Esophagus muscularis mucosa (tissue), 4 donors: ENCODE data around the gene APOBEC3C. TPM values are rescaled to one million over a fixed set of nuclear protein-coding genes. Genes with fewer than 3 reads are reported as not detected.
"Not testable (repeated sequence)": the region's sequence is repeated elsewhere in the genome, so short reads cannot be mapped to it uniquely, and the experiment has no call there.

Experiments used
- DNase-seq: peaks from one replicate; pipeline ENCODE4 v3.0.0-alpha.2; 2017; ENCODE audit errors: extremely low spot score
- H3K27ac ChIP-seq, 4 donors: fragments of 200-600 bp; sonication (generic); replicated peaks in 1 of 4; 1 replicate in 3 of 4; 2 replicates in 1 of 4; pipeline ENCODE4 v1.5.1; 2016 to 2019; ENCODE audit warnings: mild to moderate bottlenecking in 1 of 4
- H3K27me3 ChIP-seq, 4 donors: fragments of 200-600 bp; sonication (generic); one replicate each; pipeline versions ENCODE4 v1.5.1 to v1.6.0; 2016 to 2019
- H3K36me3 ChIP-seq, 4 donors: fragments of 200-600 bp; sonication (generic); one replicate each; pipeline ENCODE4 v1.5.1; 2016 to 2019
- H3K4me1 ChIP-seq, 4 donors: fragments of 200-600 bp; sonication (generic); one replicate each; pipeline ENCODE4 v1.5.1; 2016 to 2019
- H3K4me3 ChIP-seq, 4 donors: fragments of 200-600 bp; sonication (generic); 1 replicate in 2 of 4; 2 replicates in 2 of 4; pipeline ENCODE4 v1.5.1; 2016 to 2019; ENCODE audit warnings: mild to moderate bottlenecking in 4 of 4, moderate library complexity in 1 of 4
- H3K9me3 ChIP-seq, 4 donors: fragments of 200-600 bp; sonication (generic); 1 replicate in 3 of 4; 2 replicates in 1 of 4; pipeline ENCODE4 v1.5.1; 2016 to 2019
- CTCF ChIP-seq, 3 experiments: fragments of 200-600 bp in 2 of 3; fragments of 450-650 bp in 1 of 3; sonication (generic) in 2 of 3; IDR thresholded peaks; one replicate each; pipeline ENCODE4 v1.5.1; 2017 to 2019; ENCODE audit warnings: antibody characterized with exemption in 3 of 3, mild to moderate bottlenecking in 2 of 3, moderate library complexity in 1 of 3
- EP300 ChIP-seq: sonication (generic); formaldehyde crosslinking; IDR thresholded peaks from one replicate; pipeline ENCODE4 v1.6.1; 2017; ENCODE audit warnings: antibody characterized with exemption
- POLR2A ChIP-seq: fragments of 450-650 bp; IDR thresholded peaks from one replicate; pipeline ENCODE4 v1.6.1; 2017; ENCODE audit warnings: antibody characterized with exemption, moderate library complexity, mild to moderate bottlenecking, low read depth
- POLR2AphosphoS5 ChIP-seq, 2 donors: sonication (generic); formaldehyde crosslinking; IDR thresholded peaks; one replicate each; pipeline ENCODE4 v1.6.1; 2017; ENCODE audit warnings: antibody characterized with exemption in 2 of 2
- WGBS: methylation state at CpG from one replicate; pipeline ENCODE4 v1.1.5; 2018; 5-methylcytosine and 5-hydroxymethylcytosine counted together
- intact Hi-C: fragments of 100-400 bp; cut with DNase I; formaldehyde crosslinking; loops from one replicate; pipeline ENCODE4 v1.15.1; 2023
- total RNA-seq, 4 donors: library from RNA; depleted of rRNA; stranded (reverse); fragments of >200 nt; gene quantifications; one replicate each; pipeline versions ENCODE4 v1.1.0 to v1.2.1, GENCODE V29; 2016

Gene APOBEC3C
- total RNA-seq, 4 donors from 2014 or later: 7.1 to 11.3 (median 8.8) TPM

GRCh38 chr22:39007177-39007576, 6.9 kb upstream of the APOBEC3C start:
- no peaks in the 10 kb centered on the region for H3K27me3 ChIP-seq
- H3K4me3 ChIP-seq: no peak overlapping the region
- TF ChIP-seq POLR2A (no peak), CTCF (IDR thresholded peaks at IDR 0.05) (no peak), POLR2AphosphoS5 (IDR thresholded peaks at IDR 0.05) (no peak), EP300 (no peak)
- H3K4me1 ChIP-seq: peaks cover 0 to 9% (median 8%) of the 10 kb centered on the region in 4 donors
- no peaks in the 10 kb centered on the region for H3K9me3 ChIP-seq
- no peak overlapping the region for H3K27ac ChIP-seq
- intact Hi-C loops: no loop called here
- no peak for DNase-seq
- 94% methylated on average over 5 of the region's 5 CpGs for WGBS
- H3K36me3 ChIP-seq: no peaks in the 10 kb centered on the region

DNA sequence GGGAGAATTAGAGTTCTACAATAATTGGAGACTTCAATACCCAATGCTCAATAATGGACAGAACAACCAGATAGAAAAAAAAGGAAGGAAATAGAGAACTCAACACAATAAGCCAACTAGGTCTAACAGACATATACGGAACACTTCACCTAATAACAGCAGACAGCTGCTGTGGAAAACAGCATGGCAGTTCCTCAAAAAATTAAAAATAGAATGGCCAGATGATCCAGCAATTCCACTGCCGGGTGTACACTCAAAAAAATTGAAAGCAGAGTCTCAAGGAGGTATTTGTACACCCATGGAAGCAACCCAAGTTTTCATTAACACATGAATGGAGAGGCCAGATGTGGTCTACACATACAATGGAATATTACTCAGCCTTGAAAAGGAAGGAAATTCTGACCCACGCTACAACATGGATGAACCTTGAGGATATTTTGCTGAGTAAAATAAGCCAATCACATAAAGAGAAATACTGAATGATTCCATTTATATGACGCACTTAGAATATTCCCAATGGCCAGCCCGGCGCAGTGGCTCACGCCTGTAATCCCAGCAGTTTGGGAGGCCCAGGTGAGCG, 5.7 kb upstream of the APOBEC3C start:
- intact Hi-C loops: not testable (repeated sequence)

GRCh38 chr22:39010946-39011345, 3.1 kb upstream of the APOBEC3C start:
- TF ChIP-seq EP300: no peak
- no peak for TF ChIP-seq POLR2AphosphoS5 (IDR thresholded peaks at IDR 0.05)
- no peak for TF ChIP-seq CTCF (IDR thresholded peaks at IDR 0.05)
- no peak for TF ChIP-seq POLR2A
- no peak overlapping the region for H3K27ac ChIP-seq
- intact Hi-C loops: loop anchor here (5.0 kb wide), 2 partner anchors 106 to 306 kb away; partner anchors contain the start of gene RPL3
- DNase-seq: no peak
- H3K9me3 ChIP-seq: no peaks in the 10 kb centered on the region
- no peaks in the 10 kb centered on the region for H3K36me3 ChIP-seq
- WGBS: 84% methylated on average over 15 of the region's 15 CpGs
- H3K27me3 ChIP-seq: no peaks in the 10 kb centered on the region
- no peak overlapping the region for H3K4me3 ChIP-seq
- peaks cover 7 to 23% (median 21%) of the 10 kb centered on the region in 4 donors for H3K4me1 ChIP-seq

More for the DNA sequence above, 5.7 kb upstream of the APOBEC3C start:
- not testable (repeated sequence) for H3K9me3 ChIP-seq, DNase-seq, H3K4me1 ChIP-seq, H3K36me3 ChIP-seq, H3K4me3 ChIP-seq, H3K27ac ChIP-seq, H3K27me3 ChIP-seq
- WGBS: 74% methylated on average over 8 of the region's 8 CpGs

DNA sequence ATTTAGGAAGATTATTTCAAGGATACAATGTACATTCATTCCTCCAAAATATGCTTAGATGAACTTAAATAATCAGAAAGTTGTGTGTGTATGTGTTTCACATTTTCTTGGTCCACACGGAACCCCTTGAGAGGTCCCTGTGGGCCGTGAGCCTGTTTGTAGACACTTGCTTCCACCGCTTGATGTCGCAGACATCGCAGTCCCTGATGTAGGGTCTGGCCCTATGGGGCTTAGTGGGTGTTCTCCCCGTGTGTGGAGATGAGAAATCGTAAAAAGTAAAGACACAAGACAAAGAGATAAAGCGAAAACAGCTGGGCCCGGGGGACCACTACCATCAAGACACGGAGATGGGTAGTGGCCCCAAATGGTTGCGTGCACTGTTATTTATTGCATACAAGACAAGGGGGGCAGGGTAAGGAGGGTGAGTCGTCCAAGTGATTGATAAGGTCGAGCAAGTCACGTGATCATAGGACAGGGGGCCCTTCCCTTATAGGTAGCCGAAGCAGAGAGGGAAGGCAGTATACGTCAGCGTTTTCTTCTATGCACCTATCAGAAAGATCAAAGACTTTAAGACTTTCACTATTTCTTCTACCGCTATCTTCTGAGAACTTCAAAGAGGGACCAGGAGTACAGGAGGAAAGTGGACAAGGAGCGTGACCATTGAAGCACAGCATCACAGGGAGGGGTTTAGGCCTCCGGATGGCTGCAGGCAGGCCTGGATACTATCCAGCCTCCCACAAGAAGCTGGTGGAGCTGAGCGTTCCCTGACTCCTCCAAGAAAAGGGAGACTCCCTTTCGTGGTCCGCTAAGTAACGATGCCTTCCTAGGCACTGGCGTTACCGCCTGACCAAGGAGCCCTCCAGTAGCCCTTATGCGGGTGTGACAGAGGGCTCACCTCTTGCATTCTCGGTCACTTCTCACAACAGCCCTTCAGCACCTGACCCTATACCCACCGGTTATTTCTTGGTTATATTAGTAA, 1.2 kb upstream of the APOBEC3C start:
- H3K4me3 ChIP-seq: no peak overlapping the region
- peak overlapping the region in 1 of 4 donors; percentile 83 for H3K27ac ChIP-seq
- 93% methylated on average over 29 of the region's 29 CpGs for WGBS
- no peak for DNase-seq
- intact Hi-C loops: loop anchor here (5.0 kb wide), 2 partner anchors 104 to 304 kb away; partner anchors contain the start of gene RPL3
- H3K27me3 ChIP-seq: no peaks in the 10 kb centered on the region
- H3K36me3 ChIP-seq: peaks cover 0 to 4% (median 0%) of the 10 kb centered on the region in 4 donors
- TF ChIP-seq POLR2A (no peak), POLR2AphosphoS5 (IDR thresholded peaks at IDR 0.05) (no peak), EP300 (no peak), CTCF (IDR thresholded peaks at IDR 0.05) (no peak)
- H3K9me3 ChIP-seq: no peaks in the 10 kb centered on the region
- H3K4me1 ChIP-seq: peaks cover 7 to 23% (median 21%) of the 10 kb centered on the region in 4 donors

- not testable (repeated sequence) for H3K9me3 ChIP-seq, DNase-seq, H3K36me3 ChIP-seq, H3K27me3 ChIP-seq
- intact Hi-C loops: loop anchor here (5.0 kb wide), 2 partner anchors 104 to 304 kb away; partner anchors contain the start of gene RPL3
- H3K27ac ChIP-seq: peak overlapping the region; percentile 79 to 83 (median 83)
- H3K4me1 ChIP-seq: peaks cover 7 to 23% (median 21%) of the 10 kb centered on the region in 4 donors
- H3K4me3 ChIP-seq: peak overlapping the region; percentile 52 to 66 (median 62)
- WGBS: 84% methylated on average over 6 of the region's 6 CpGs
These were observed 506 bp upstream of the APOBEC3C start for GRCh38 chr22:39013561-39013941.

DNA sequence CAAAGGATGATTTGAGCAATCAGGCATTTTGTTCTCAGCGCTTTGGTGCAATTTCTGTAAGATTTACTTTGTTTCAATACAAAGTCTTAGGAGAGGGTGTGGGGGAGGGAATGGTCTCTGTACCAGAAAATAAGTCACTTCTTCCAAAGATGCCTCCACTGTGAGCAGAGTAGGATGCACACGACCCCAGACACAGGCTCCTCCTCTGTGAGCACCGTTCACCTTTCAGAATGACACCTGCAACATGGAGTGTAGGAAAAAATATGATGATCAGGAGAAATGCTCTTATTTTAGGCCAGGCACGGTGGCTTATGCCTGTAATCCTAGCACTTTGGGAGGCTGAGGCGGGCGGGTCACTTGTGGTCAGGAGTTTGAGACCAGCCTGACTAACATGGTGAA, 665 bp downstream of the APOBEC3C start:
- 41% methylated on average over 6 of the region's 6 CpGs for WGBS
- DNase-seq, H3K9me3 ChIP-seq, H3K27me3 ChIP-seq, H3K36me3 ChIP-seq: not testable (repeated sequence)
- Histone ChIP-seq H3K4me3 (peak overlapping the region; percentile 52 to 66 (median 62)), H3K27ac (peak overlapping the region; percentile 79 to 83 (median 83)), H3K4me1 (peaks cover 7 to 23% (median 21%) of the 10 kb centered on the region in 4 donors)
- intact Hi-C loops: loop anchor here (5.0 kb wide), 2 partner anchors 103 to 303 kb away; partner anchors contain the start of gene RPL3
